Ishikawa (cell line): ENCODE measurements around the gene EN1.

Experiments used
- CEBPB ChIP-seq: IDR thresholded peaks from 2 replicates; pipeline ENCODE4 v1.6.1; 2012
- CREB1 ChIP-seq: IDR thresholded peaks from 2 replicates; pipeline ENCODE4 v1.6.1; 2012; ENCODE audit warnings: low read depth
- EGR1 ChIP-seq: IDR thresholded peaks from 2 replicates; pipeline ENCODE4 v1.6.1; 2012
- EP300 ChIP-seq: IDR thresholded peaks from 2 replicates; pipeline ENCODE4 v1.6.1; 2012; ENCODE audit warnings: borderline replicate concordance
- FOXM1 ChIP-seq: IDR thresholded peaks from 2 replicates; pipeline ENCODE4 v1.6.1; 2012; ENCODE audit warnings: low read depth, borderline replicate concordance
- MAX ChIP-seq: IDR thresholded peaks from 2 replicates; pipeline ENCODE4 v1.6.1; 2012
- NFIC ChIP-seq: IDR thresholded peaks from 2 replicates; pipeline ENCODE4 v1.6.1; 2012
- RAD21 ChIP-seq: IDR thresholded peaks from 2 replicates; pipeline ENCODE4 v1.6.1; 2012; ENCODE audit warnings: low read depth
- TAF1 ChIP-seq: IDR thresholded peaks from 2 replicates; pipeline ENCODE4 v1.6.1; 2012; ENCODE audit warnings: low read depth, mild to moderate bottlenecking
- TCF12 ChIP-seq: IDR thresholded peaks from 2 replicates; pipeline ENCODE4 v1.6.1; 2012; ENCODE audit warnings: low read depth
- TEAD4 ChIP-seq: IDR thresholded peaks from 2 replicates; pipeline ENCODE4 v1.6.1; 2012
- YY1 ChIP-seq: IDR thresholded peaks from 2 replicates; pipeline ENCODE4 v1.6.1; 2012; ENCODE audit warnings: low read depth
- ZBTB7A ChIP-seq: IDR thresholded peaks from 2 replicates; pipeline ENCODE4 v1.6.1; 2012; ENCODE audit warnings: low read depth
- TF ChIP-seq, protein P1 (sequence below): IDR thresholded peaks from 2 replicates; pipeline ENCODE4 v1.6.1; 2012
- TF ChIP-seq, protein P2 (sequence below): IDR thresholded peaks from 2 replicates; pipeline ENCODE4 v1.6.1; 2012; ENCODE audit warnings: low read depth, mild to moderate bottlenecking

The EN1 gene

DNA sequence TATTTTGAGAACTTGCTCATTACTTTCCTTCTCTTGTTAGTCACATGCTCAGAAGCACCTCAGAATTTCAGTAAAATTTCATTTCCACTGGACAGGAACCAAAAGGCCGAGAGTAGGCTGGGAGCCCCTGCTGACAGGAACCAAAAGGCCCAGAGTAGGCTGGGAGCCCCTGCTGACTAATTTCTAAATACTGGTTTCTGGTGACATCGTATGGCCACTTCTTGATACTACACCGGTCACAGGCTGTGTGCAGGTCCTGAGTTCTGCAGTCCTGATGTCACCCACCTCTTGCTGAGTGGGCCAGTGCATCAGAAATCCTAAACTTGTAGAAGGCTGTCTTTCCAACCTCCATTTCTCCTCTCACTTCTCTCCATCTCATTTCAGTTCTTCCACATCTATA is 17.7 kb upstream of the EN1 start:
- TF ChIP-seq MAX (no peak), RAD21 (peak; percentile 60)

- TF ChIP-seq, protein P1, sequence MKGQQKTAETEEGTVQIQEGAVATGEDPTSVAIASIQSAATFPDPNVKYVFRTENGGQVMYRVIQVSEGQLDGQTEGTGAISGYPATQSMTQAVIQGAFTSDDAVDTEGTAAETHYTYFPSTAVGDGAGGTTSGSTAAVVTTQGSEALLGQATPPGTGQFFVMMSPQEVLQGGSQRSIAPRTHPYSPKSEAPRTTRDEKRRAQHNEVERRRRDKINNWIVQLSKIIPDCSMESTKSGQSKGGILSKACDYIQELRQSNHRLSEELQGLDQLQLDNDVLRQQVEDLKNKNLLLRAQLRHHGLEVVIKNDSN, result no peak
- TF ChIP-seq YY1 (no peak), FOXM1 (no peak), TAF1 (no peak), EP300 (no peak), TCF12 (no peak), RAD21 (no peak), MAX (no peak), CREB1 (no peak), CEBPB (no peak), TEAD4 (no peak), ZBTB7A (no peak), EGR1 (no peak)
- TF ChIP-seq, protein P2, sequence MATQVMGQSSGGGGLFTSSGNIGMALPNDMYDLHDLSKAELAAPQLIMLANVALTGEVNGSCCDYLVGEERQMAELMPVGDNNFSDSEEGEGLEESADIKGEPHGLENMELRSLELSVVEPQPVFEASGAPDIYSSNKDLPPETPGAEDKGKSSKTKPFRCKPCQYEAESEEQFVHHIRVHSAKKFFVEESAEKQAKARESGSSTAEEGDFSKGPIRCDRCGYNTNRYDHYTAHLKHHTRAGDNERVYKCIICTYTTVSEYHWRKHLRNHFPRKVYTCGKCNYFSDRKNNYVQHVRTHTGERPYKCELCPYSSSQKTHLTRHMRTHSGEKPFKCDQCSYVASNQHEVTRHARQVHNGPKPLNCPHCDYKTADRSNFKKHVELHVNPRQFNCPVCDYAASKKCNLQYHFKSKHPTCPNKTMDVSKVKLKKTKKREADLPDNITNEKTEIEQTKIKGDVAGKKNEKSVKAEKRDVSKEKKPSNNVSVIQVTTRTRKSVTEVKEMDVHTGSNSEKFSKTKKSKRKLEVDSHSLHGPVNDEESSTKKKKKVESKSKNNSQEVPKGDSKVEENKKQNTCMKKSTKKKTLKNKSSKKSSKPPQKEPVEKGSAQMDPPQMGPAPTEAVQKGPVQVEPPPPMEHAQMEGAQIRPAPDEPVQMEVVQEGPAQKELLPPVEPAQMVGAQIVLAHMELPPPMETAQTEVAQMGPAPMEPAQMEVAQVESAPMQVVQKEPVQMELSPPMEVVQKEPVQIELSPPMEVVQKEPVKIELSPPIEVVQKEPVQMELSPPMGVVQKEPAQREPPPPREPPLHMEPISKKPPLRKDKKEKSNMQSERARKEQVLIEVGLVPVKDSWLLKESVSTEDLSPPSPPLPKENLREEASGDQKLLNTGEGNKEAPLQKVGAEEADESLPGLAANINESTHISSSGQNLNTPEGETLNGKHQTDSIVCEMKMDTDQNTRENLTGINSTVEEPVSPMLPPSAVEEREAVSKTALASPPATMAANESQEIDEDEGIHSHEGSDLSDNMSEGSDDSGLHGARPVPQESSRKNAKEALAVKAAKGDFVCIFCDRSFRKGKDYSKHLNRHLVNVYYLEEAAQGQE, result no peak
Observed at GRCh38 chr2:118864207-118864606, 16.8 kb upstream of the EN1 start.

- no peak for TF ChIP-seq CEBPB
- no peak for TF ChIP-seq EGR1
- TF ChIP-seq FOXM1, result no peak
Observed at GRCh38 chr2:118861731-118862130, 14.3 kb upstream of the EN1 start.

GRCh38 chr2:118861242-118861641 is 13.8 kb upstream of the EN1 start:
- TF ChIP-seq TEAD4, result no peak
- no peak for TF ChIP-seq ZBTB7A
- TF ChIP-seq NFIC, result no peak
- TF ChIP-seq TAF1, result no peak
- TF ChIP-seq CREB1, result no peak
- no peak for TF ChIP-seq MAX
- TF ChIP-seq, protein P2, result no peak
- TF ChIP-seq, protein P1, result no peak
- TF ChIP-seq CEBPB, result no peak
- TF ChIP-seq FOXM1, result no peak
- TF ChIP-seq RAD21, result no peak
- TF ChIP-seq EP300, result no peak

DNA sequence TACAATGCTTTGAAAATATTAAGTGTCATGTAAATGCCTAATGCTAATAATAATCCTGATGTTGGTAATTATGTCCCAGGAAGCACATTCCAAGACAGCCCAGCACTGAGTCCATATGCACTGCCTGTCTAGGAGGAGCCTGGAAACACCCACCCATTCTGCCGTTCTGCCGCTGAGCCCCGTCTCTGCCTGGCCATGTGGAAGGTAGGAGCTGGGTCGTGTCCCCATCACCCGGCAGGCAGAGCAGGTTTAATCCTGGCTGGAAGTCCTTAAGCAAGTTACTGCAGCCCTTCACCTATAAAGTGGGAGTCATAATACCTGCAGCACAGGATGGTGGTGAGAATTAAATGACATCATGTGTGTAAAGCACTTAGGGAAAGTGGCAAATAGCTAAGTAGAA is 13.1 kb upstream of the EN1 start:
- TF ChIP-seq, protein P1, result no peak
- TF ChIP-seq YY1, result no peak
- TF ChIP-seq ZBTB7A, result no peak
- no peak for TF ChIP-seq TAF1
- TF ChIP-seq, protein P2, result no peak
- TF ChIP-seq RAD21, result no peak
- TF ChIP-seq TCF12, result no peak
- TF ChIP-seq EP300, result no peak
- TF ChIP-seq NFIC, result no peak
- no peak for TF ChIP-seq EGR1
- no peak for TF ChIP-seq MAX
